Endothelial cell of umbilical vein (primary cell): Measurements from ENCODE around the gene UBXN11. TPM values are rescaled to one million over a fixed set of nuclear protein-coding genes. Genes with fewer than 3 reads are reported as not detected.
A peak's percentile ranks its signal among the peaks of the same experiment; 100 is the strongest.

ENCODE experiments used
- BruUV-seq: library from RNA; stranded (reverse); fragments of 400-500 nt; replicated peaks from 2 replicates; lab custom pipeline; 2021; lab: Mats Ljungman, UMichigan
- CTCF ChIA-PET: fragments of 300-600, 350-600 bp; sonication (Branson Sonifier 250); formaldehyde crosslinking; loops from one replicate; lab custom pipeline; 2021; ENCODE audit warnings: antibody characterized with exemption, inconsistent platforms; lab: Charles Lee
- POLR2A ChIA-PET: fragments of 300-600, 350-600 bp; sonication (Branson Sonifier 250); formaldehyde crosslinking; loops from one replicate; lab custom pipeline; 2021; ENCODE audit warnings: antibody characterized with exemption, inconsistent platforms; lab: Charles Lee
- DNase-seq: peaks from one replicate; pipeline ENCODE4 v3.0.0-alpha.2; 2011; ENCODE audit warnings: low read depth, low spot score
- FAIRE-seq: peaks from 2 replicates; lab custom pipeline; 2011; peaks lifted over from hg19 to GRCh38; lab: Jason Lieb, UNC
- H2AFZ ChIP-seq: 2 replicates; pipeline ENCODE4 v1.6.0; 2012; ENCODE audit warnings: low read depth, low read length, control low read depth, inconsistent platforms
- H3K27ac ChIP-seq: 2 replicates; pipeline ENCODE4 v1.5.1; 2011; ENCODE audit warnings: low read depth, mild to moderate bottlenecking, control low read depth, low read length, moderate library complexity; ENCODE audit not compliant: insufficient read depth
- H3K27me3 ChIP-seq, 2 experiments: 2 replicates each; pipeline versions ENCODE4 v1.6.0 to v1.6.1; 2011; ENCODE audit warnings: low read length in 2 of 2, mixed read lengths in 1 of 2; ENCODE audit not compliant: control insufficient read depth in 2 of 2, insufficient read depth in 2 of 2
- H3K36me3 ChIP-seq, 2 experiments: 2 replicates in 1 of 2; 3 replicates in 1 of 2; pipeline ENCODE4 v1.5.1; 2011; ENCODE audit warnings: low read length in 2 of 2, mild to moderate bottlenecking in 1 of 2, moderate library complexity in 1 of 2; ENCODE audit not compliant: control insufficient read depth in 2 of 2, insufficient read depth in 2 of 2; ENCODE audit errors: extremely low read depth in 1 of 2
- H3K4me1 ChIP-seq: 3 replicates; pipeline ENCODE4 v1.5.1; 2011; ENCODE audit warnings: mild to moderate bottlenecking, low read length; ENCODE audit not compliant: control insufficient read depth, insufficient read depth; ENCODE audit errors: extremely low read depth
- H3K4me2 ChIP-seq: 2 replicates; pipeline ENCODE4 v1.6.1; 2011; ENCODE audit warnings: low read length, control low read depth, mixed read lengths; ENCODE audit not compliant: insufficient read depth
- H3K4me3 ChIP-seq, 3 experiments: fragments of 200-600 bp in 1 of 3; sonication (generic), shearing (Covaris generic) in 1 of 3; replicated peaks in 1 of 3; 2 replicates each; pipeline ENCODE4 v1.5.1; 2011 to 2016; ENCODE audit warnings: control low read depth in 3 of 3, low read length in 3 of 3, mild to moderate bottlenecking in 2 of 3, inconsistent platforms in 1 of 3, low read depth in 1 of 3, moderate library complexity in 1 of 3; ENCODE audit not compliant: insufficient read depth in 1 of 3
- H3K79me2 ChIP-seq: 2 replicates; pipeline ENCODE4 v1.6.0; 2012; ENCODE audit warnings: low read length, inconsistent platforms; ENCODE audit not compliant: control insufficient read depth, insufficient read depth
- H3K9ac ChIP-seq: replicated peaks from 2 replicates; pipeline ENCODE3; 2011; ENCODE audit warnings: low read length, control low read depth; ENCODE audit not compliant: insufficient read depth; ENCODE audit errors: extremely low read depth
- H3K9me1 ChIP-seq: replicated peaks from 3 replicates; pipeline ENCODE4 v1.6.0; 2011; ENCODE audit warnings: mild to moderate bottlenecking, low read length; ENCODE audit not compliant: control insufficient read depth, insufficient read depth; ENCODE audit errors: extremely low read depth
- H3K9me3 ChIP-seq: replicated peaks from 2 replicates; pipeline ENCODE4 v1.5.1; 2012; ENCODE audit warnings: low read length, inconsistent platforms; ENCODE audit not compliant: control insufficient read depth, insufficient read depth
- H4K20me1 ChIP-seq: replicated peaks from 2 replicates; pipeline ENCODE3; 2011; ENCODE audit warnings: mild to moderate bottlenecking, low read length; ENCODE audit not compliant: control insufficient read depth, insufficient read depth; ENCODE audit errors: extremely low read depth
- CTCF ChIP-seq, 2 donors: IDR thresholded peaks; 1 replicate in 1 of 2; 2 replicates in 1 of 2; pipeline ENCODE4 v1.5.1; 2011; ENCODE audit warnings: low read length in 2 of 2, mild to moderate bottlenecking in 2 of 2, moderate library complexity in 2 of 2, control low read depth in 1 of 2, inconsistent platforms in 1 of 2, low read depth in 1 of 2; ENCODE audit not compliant: insufficient read depth in 1 of 2; ENCODE audit errors: extremely low read depth in 1 of 2
- EZH2 ChIP-seq: IDR thresholded peaks from 2 replicates; pipeline ENCODE4 v1.6.1; 2012; ENCODE audit warnings: borderline replicate concordance, low read depth, mild to moderate bottlenecking, moderate library complexity, low read length, inconsistent platforms; ENCODE audit not compliant: severe bottlenecking
- FOS ChIP-seq: IDR thresholded peaks from 2 replicates; pipeline ENCODE4 v1.6.1; 2011; ENCODE audit warnings: mild to moderate bottlenecking, low read length, moderate library complexity, borderline replicate concordance; ENCODE audit not compliant: insufficient read depth
- GATA2 ChIP-seq: IDR thresholded peaks from 2 replicates; pipeline ENCODE4 v1.7.0; 2011; ENCODE audit warnings: low read depth, mild to moderate bottlenecking, moderate library complexity, mixed read lengths, low read length; ENCODE audit not compliant: insufficient read length, insufficient read depth
- JUN ChIP-seq: IDR thresholded peaks from 2 replicates; pipeline ENCODE4 v1.6.1; 2011; ENCODE audit warnings: borderline replicate concordance, low read depth; ENCODE audit not compliant: insufficient read length, insufficient read depth
- MAX ChIP-seq: IDR thresholded peaks from 2 replicates; pipeline ENCODE4 v1.6.1; 2011; ENCODE audit not compliant: insufficient read depth, insufficient read length
- MYC ChIP-seq: IDR thresholded peaks from one replicate; pipeline ENCODE4 v1.6.1; 2011; ENCODE audit warnings: mild to moderate bottlenecking, low read depth, low read length
- POLR2A ChIP-seq: IDR thresholded peaks from 2 replicates; pipeline ENCODE4 v1.6.1; 2012; ENCODE audit warnings: low read depth, mild to moderate bottlenecking, control low read depth, low read length
- POLR2AphosphoS5 ChIP-seq: IDR thresholded peaks from 2 replicates; pipeline ENCODE4 v1.6.1; 2012; ENCODE audit warnings: low read depth, mild to moderate bottlenecking, control low read depth, low read length, moderate library complexity; ENCODE audit not compliant: insufficient read depth
- dilution Hi-C: fragments of 300-500 bp; cut with MboI; formaldehyde crosslinking; loops from one replicate; pipeline ENCODE4 v1.15.0; 2019; ENCODE audit warnings: low sequenced_read_pairs; ENCODE audit not compliant: extremely low pct_ligation_motif_present
- intact Hi-C: fragments of 100-400 bp; cut with micrococcal nuclease; formaldehyde crosslinking; loops from one replicate; pipeline ENCODE4 v1.10.0; 2022
- polyA plus RNA-seq, 4 experiments: library from polyadenylated mRNA; depleted of rRNA in 3 of 4; stranded (reverse) in 3 of 4; unstranded in 1 of 4; fragments of >200 nt; gene quantifications; 2 replicates each; pipeline versions ENCODE4 v1.2.1 to v1.2.3, GENCODE V29; 2011 to 2012; ENCODE audit warnings: missing spikeins in 1 of 4
- total RNA-seq: library from RNA; stranded (reverse); gene quantifications from 2 replicates; pipeline ENCODE4 v1.2.3, GENCODE V29; 2021

Gene UBXN11
- total and polyA plus RNA-seq, 2 donors (not counting 3 experiments of a cell fraction or from before 2014, with no cell fraction given), result 14.8 to 15.6 TPM

- Histone ChIP-seq H3K4me1 (peaks cover 26% of the 10 kb centered on the region), H3K36me3 (peaks cover 0 to 8% of the 10 kb centered on the region in 2 experiments), H3K27ac (peak overlapping the region; percentile 19), H3K9me1 (no peaks in the 10 kb centered on the region), H3K9me3 (no peaks in the 10 kb centered on the region), H3K27me3 (no peaks in the 10 kb centered on the region), H3K79me2 (peaks cover 26% of the 10 kb centered on the region), H3K4me3 (no peak overlapping the region), H3K9ac (no peak overlapping the region), H4K20me1 (no peaks in the 10 kb centered on the region), H3K4me2 (no peak overlapping the region), H2AFZ (no peak overlapping the region)
- TF ChIP-seq POLR2A (peak; percentile 46), JUN (peak; percentile 91), POLR2AphosphoS5 (peak; percentile 86), MYC (peak; percentile 61), EZH2 (no peak), GATA2 (no peak), MAX (peak; percentile 85), CTCF (IDR thresholded peaks at IDR 0.05; ENCODE audit: extremely low read depth in 1 of 2, insufficient read depth in 1 of 2, low read depth in 1 of 2, low read length in 2 of 2) (peak; percentile 55 to 93), FOS (peak; percentile 96)
- ChIA-PET CTCF (interaction anchor here (0.8 to 4.3 kb wide), 24 partner anchors 9 to 249 kb away, joined by 3 to 120 read pairs (median 5); partner anchors contain the start of genes CD52, CEP85, UBXN11 and ZNF593), POLR2A (no interaction called here)
- no TSS peak for BruUV-seq
- peak; percentile 92 for FAIRE-seq
- peak; percentile 83 for DNase-seq
- dilution Hi-C loops (no loop called here), intact Hi-C loops (loop anchor here (1.0 to 2.0 kb wide), 3 partner anchors 37 to 133 kb away; no protein-coding TSS in a partner anchor)
These were observed 21.7 kb downstream of the UBXN11 start for GRCh38 chr1:26284597-26285347.
